Smooth muscle cell (in vitro differentiated cells): Measurements from ENCODE around the gene RAB7A. TPM values are rescaled to one million over a fixed set of nuclear protein-coding genes. Genes with fewer than 3 reads are reported as not detected.

Experiments used
- DNase-seq: peaks from one replicate; lab custom pipeline; 2025; ENCODE audit not compliant: unreplicated experiment; lab: John Stamatoyannopoulos, UW
- H2AFZ ChIP-seq: fragments of 200-600 bp; sonication (generic); 2 replicates; pipeline ENCODE4 v1.6.0; 2016; ENCODE audit warnings: antibody characterized with exemption, low read depth, mild to moderate bottlenecking
- H3F3A ChIP-seq: fragments of 200-600 bp; sonication (generic); 2 replicates; pipeline ENCODE4 v1.6.0; 2017; ENCODE audit warnings: antibody characterized with exemption, low read depth
- H3K27ac ChIP-seq: fragments of 200-600 bp; sonication (generic); 2 replicates; pipeline ENCODE4 v1.5.1; 2016; ENCODE audit warnings: low read depth, mild to moderate bottlenecking
- H3K27me3 ChIP-seq: fragments of 200-600 bp; sonication (generic); 2 replicates; pipeline ENCODE4 v1.6.1; 2016; ENCODE audit warnings: low read depth, mild to moderate bottlenecking
- H3K36me3 ChIP-seq: fragments of 200-600 bp; sonication (generic); 2 replicates; pipeline ENCODE4 v1.5.1; 2016; ENCODE audit warnings: low read depth
- H3K4me1 ChIP-seq: fragments of 200-600 bp; sonication (generic); 2 replicates; pipeline ENCODE4 v1.5.1; 2016; ENCODE audit warnings: low read depth
- H3K4me2 ChIP-seq: fragments of 200-600 bp; sonication (generic); 2 replicates; pipeline ENCODE4 v1.6.0; 2016; ENCODE audit warnings: mild to moderate bottlenecking
- H3K4me3 ChIP-seq: fragments of 200-600 bp; sonication (generic); 2 replicates; pipeline ENCODE4 v1.5.1; 2016; ENCODE audit warnings: mild to moderate bottlenecking
- H3K79me2 ChIP-seq: fragments of 200-600 bp; sonication (generic); 2 replicates; pipeline ENCODE4 v1.6.0; 2016; ENCODE audit warnings: low read depth, mild to moderate bottlenecking
- H3K9ac ChIP-seq: fragments of 200-600 bp; sonication (generic); 2 replicates; pipeline ENCODE4 v1.6.0; 2016; ENCODE audit warnings: low read depth
- H3K9me3 ChIP-seq: fragments of 200-600 bp; sonication (generic); replicated peaks from 2 replicates; pipeline ENCODE4 v1.5.1; 2016; ENCODE audit warnings: low read depth
- H4K20me1 ChIP-seq: fragments of 200-600 bp; sonication (generic); 2 replicates; pipeline ENCODE4 v1.6.0; 2016; ENCODE audit warnings: low read depth
- WGBS: methylation state at CpG from one replicate; pipeline ENCODE4 v1.1.7; 2016; ENCODE audit warnings: low lambda C conversion rate; 5-methylcytosine and 5-hydroxymethylcytosine counted together
- polyA plus RNA-seq: library from polyadenylated mRNA; unstranded; fragments of >200 nt; fragmentation: Nextera tagmentation; extraction: Ambion mirVana; gene quantifications from 2 replicates; pipeline ENCODE4 v1.2.1, GENCODE V29; 2016
- total RNA-seq: library from RNA; depleted of rRNA; stranded (reverse); fragments of >200 nt; gene quantifications from 2 replicates; pipeline ENCODE4 v1.2.3, GENCODE V29; 2014
- TF ChIP-seq, protein P1 (sequence below): fragments of 200-600 bp; sonication (generic); IDR thresholded peaks from 2 replicates; pipeline ENCODE4 v1.5.1; 2017; ENCODE audit warnings: borderline replicate concordance, mild to moderate bottlenecking, antibody characterized with exemption; ENCODE audit not compliant: insufficient read depth, poor library complexity, severe bottlenecking

RAB7A gene
- total and polyA plus RNA-seq, 2 experiments from 2014 or later = 103 to 169 TPM

DNA sequence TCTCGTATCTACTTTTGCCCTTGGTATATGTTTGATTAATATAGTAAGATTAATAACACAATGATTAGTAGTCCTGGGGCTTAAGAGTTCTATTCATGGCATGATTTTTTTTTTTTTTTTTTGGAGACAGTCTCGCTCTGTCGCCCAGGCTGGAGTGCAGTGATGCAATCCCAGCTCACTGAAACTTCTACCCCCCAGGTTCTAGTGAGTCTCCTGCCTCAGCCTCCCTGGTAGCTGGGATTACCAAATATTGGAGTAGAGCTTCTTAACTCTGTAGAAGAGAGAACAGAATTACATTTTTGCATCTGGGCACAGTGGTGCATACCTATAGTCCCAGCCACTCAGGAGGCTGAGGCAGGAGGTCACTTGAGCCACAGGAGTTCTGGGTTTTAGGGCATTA, 58.9 kb downstream of the RAB7A start:
- WGBS = 74% methylated on average over 3 of the region's 3 CpGs
- H3K79me2 ChIP-seq = peaks cover 100% of the 10 kb centered on the region
- no peaks in the 10 kb centered on the region for H3K9me3 ChIP-seq
- H3K27ac ChIP-seq = no peak overlapping the region
- no peak overlapping the region for H3K9ac ChIP-seq
- DNase-seq = no peak
- TF ChIP-seq, protein P1, sequence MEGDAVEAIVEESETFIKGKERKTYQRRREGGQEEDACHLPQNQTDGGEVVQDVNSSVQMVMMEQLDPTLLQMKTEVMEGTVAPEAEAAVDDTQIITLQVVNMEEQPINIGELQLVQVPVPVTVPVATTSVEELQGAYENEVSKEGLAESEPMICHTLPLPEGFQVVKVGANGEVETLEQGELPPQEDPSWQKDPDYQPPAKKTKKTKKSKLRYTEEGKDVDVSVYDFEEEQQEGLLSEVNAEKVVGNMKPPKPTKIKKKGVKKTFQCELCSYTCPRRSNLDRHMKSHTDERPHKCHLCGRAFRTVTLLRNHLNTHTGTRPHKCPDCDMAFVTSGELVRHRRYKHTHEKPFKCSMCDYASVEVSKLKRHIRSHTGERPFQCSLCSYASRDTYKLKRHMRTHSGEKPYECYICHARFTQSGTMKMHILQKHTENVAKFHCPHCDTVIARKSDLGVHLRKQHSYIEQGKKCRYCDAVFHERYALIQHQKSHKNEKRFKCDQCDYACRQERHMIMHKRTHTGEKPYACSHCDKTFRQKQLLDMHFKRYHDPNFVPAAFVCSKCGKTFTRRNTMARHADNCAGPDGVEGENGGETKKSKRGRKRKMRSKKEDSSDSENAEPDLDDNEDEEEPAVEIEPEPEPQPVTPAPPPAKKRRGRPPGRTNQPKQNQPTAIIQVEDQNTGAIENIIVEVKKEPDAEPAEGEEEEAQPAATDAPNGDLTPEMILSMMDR = no peak
- no peak overlapping the region for H2AFZ ChIP-seq
- H3K4me3 ChIP-seq = no peak overlapping the region
- H3K4me1 ChIP-seq = peaks cover 3% of the 10 kb centered on the region
- no peaks in the 10 kb centered on the region for H3K36me3 ChIP-seq
- peaks cover 100% of the 10 kb centered on the region for H4K20me1 ChIP-seq
- no peak overlapping the region for H3K4me2 ChIP-seq
- peaks cover 4% of the 10 kb centered on the region for H3F3A ChIP-seq
- H3K27me3 ChIP-seq = no peaks in the 10 kb centered on the region

- H3K4me3 ChIP-seq = no peak overlapping the region
- no peaks in the 10 kb centered on the region for H3K9me3 ChIP-seq
- 65% methylated on average over 3 of the region's 3 CpGs for WGBS
- no peak for DNase-seq
- H3K36me3 ChIP-seq = no peaks in the 10 kb centered on the region
- no peak overlapping the region for H3K4me2 ChIP-seq
- no peaks in the 10 kb centered on the region for H3K27me3 ChIP-seq
- TF ChIP-seq, protein P1 = no peak
- no peak overlapping the region for H3K27ac ChIP-seq
- peaks cover 100% of the 10 kb centered on the region for H4K20me1 ChIP-seq
- peaks cover 3% of the 10 kb centered on the region for H3K4me1 ChIP-seq
- no peak overlapping the region for H2AFZ ChIP-seq
- no peak overlapping the region for H3K9ac ChIP-seq
- H3K79me2 ChIP-seq = peaks cover 100% of the 10 kb centered on the region
- H3F3A ChIP-seq = peaks cover 6% of the 10 kb centered on the region
Measured at GRCh38 chr3:128786434-128787020, 60.5 kb downstream of the RAB7A start.

DNA sequence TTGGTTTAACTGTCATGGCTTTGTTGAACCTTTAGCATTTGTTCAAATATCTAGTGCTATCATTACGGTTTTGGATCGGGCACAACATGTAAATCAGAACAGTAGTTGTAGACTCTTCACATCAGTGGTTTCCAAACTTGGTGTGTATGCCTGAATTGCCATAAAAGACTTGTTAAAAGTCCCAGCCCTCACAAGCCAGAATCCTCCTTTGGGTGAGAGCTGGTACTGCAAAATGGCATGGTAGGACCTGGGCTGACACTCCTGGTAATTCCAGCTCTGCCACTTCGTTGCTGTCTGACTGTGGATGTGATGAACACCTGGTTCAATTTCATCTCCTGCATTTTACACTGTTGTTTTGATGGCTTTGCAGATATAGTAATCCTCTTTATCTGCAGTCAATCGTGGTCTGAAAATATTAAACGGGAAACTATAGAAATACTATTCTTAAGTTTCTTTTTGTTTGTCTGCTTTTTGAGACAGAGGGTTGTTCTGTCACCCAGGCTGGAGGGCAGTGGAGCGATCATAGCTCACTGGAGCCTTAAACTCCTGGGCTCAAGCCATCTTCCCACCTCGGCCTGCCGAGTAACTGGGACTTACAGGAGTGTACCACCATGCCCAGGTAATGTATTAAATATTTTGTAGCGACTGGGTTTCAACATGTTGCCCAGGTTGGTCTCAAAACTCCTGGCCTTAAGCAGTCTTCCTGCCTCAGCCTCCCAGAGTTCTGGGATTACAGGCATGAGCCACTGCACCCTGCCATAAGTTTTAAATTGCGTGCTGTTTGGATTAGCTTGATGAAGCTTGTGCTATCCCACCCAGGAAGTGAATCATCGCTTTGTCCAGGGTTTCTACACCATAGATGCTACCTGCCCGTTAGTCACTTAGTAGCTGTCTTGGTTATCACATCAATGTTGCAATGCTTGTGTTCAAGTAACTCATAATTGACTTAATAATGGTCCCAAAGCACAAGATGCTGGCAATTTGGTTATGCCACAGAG, 61.6 kb downstream of the RAB7A start:
- H3K36me3 ChIP-seq = no peaks in the 10 kb centered on the region
- TF ChIP-seq, protein P1 = peak; percentile 25
- no peak overlapping the region for H3K4me3 ChIP-seq
- H3K4me1 ChIP-seq = peaks cover 3% of the 10 kb centered on the region
- H3K9me3 ChIP-seq = no peaks in the 10 kb centered on the region
- H3K27me3 ChIP-seq = no peaks in the 10 kb centered on the region
- H3K27ac ChIP-seq = peak overlapping the region; percentile 38
- H3K79me2 ChIP-seq = peaks cover 100% of the 10 kb centered on the region
- H3K4me2 ChIP-seq = peak overlapping the region; percentile 12
- H3K9ac ChIP-seq = no peak overlapping the region
- no peak overlapping the region for H2AFZ ChIP-seq
- peaks cover 100% of the 10 kb centered on the region for H4K20me1 ChIP-seq
- H3F3A ChIP-seq = peaks cover 12% of the 10 kb centered on the region
- no peak for DNase-seq
- WGBS = 79% methylated on average over 12 of the region's 12 CpGs
